ENCODE results near the gene CEP131.

GRCh38 chr17:81183316-81183715 is 39.4 kb downstream of the CEP131 start:
- TF ChIP-seq SUZ12 (IDR thresholded peaks at IDR 0.05) (no peak), LEF1 (IDR thresholded peaks at IDR 0.05; ENCODE audit: borderline replicate concordance) (no peak), CTBP1 (IDR thresholded peaks at IDR 0.05; ENCODE audit: borderline replicate concordance) (no peak), SP1 (IDR thresholded peaks at IDR 0.05) (no peak), HDGF (IDR thresholded peaks at IDR 0.05; ENCODE audit: borderline replicate concordance) (no peak), FOXM1 (IDR thresholded peaks at IDR 0.05; ENCODE audit: borderline replicate concordance) (no peak), ZNF384 (IDR thresholded peaks at IDR 0.05) (no peak), PKNOX1 (IDR thresholded peaks at IDR 0.05) (no peak), TARDBP (IDR thresholded peaks at IDR 0.05) (no peak)
